HepG2 (cell line): Measurements from ENCODE around the gene SLCO4A1. TPM values are rescaled to one million over a fixed set of nuclear protein-coding genes. Genes with fewer than 3 reads are reported as not detected.

Experiments used
- CBX2 ChIP-seq, 2 experiments: fragments of 200-600 bp in 1 of 2; sonication (generic); formaldehyde crosslinking in 1 of 2; IDR thresholded peaks; 2 replicates each; pipeline versions ENCODE4 v1.7.0 to v1.8.1; 2018 to 2022; ENCODE audit warnings: low read depth in 2 of 2, low read length in 1 of 2, mild to moderate bottlenecking in 1 of 2, missing genetic modification reagents in 1 of 2
- DR1 ChIP-seq: sonication (generic); formaldehyde crosslinking; IDR thresholded peaks from 2 replicates; pipeline ENCODE4 v1.8.0; 2021; ENCODE audit warnings: mild to moderate bottlenecking, missing genetic modification reagents, inconsistent platforms
- IRX3 ChIP-seq: sonication (generic); formaldehyde crosslinking; IDR thresholded peaks from 2 replicates; pipeline ENCODE4 v1.8.1; 2023; ENCODE audit warnings: mild to moderate bottlenecking, low read depth, missing genetic modification reagents, borderline replicate concordance
- PITX1 ChIP-seq: sonication (generic); formaldehyde crosslinking; IDR thresholded peaks from 2 replicates; pipeline ENCODE4 v1.5.1; 2020; ENCODE audit warnings: mild to moderate bottlenecking, missing genetic modification reagents
- POLR2A ChIP-seq, 2 experiments: IDR thresholded peaks; 2 replicates each; pipeline ENCODE4 v1.6.1; 2011; ENCODE audit warnings: low read depth in 2 of 2, low read length in 2 of 2, mild to moderate bottlenecking in 1 of 2, moderate library complexity in 1 of 2; ENCODE audit not compliant: insufficient read depth in 1 of 2
- POLR2AphosphoS5 ChIP-seq: IDR thresholded peaks from 2 replicates; pipeline ENCODE4 v1.6.1; 2012; ENCODE audit warnings: low read depth, low read length
- PPARG ChIP-seq: conservative IDR thresholded peaks from 2 replicates; pipeline ENCODE4 v1.6.1; 2016; ENCODE audit warnings: missing biosample characterization, missing genetic modification reagents
- REL ChIP-seq: sonication (generic); formaldehyde crosslinking; conservative IDR thresholded peaks from 2 replicates; pipeline ENCODE4 v1.8.0; 2022; ENCODE audit warnings: mild to moderate bottlenecking, missing genetic modification reagents, moderate library complexity
- RXRA ChIP-seq: sonication (generic); formaldehyde crosslinking; IDR thresholded peaks from 2 replicates; pipeline ENCODE4 v1.5.1; 2020; ENCODE audit warnings: missing genetic modification reagents
- RXRB ChIP-seq: IDR thresholded peaks from 2 replicates; pipeline ENCODE4 v1.6.1; 2016; ENCODE audit warnings: borderline replicate concordance, missing genetic modification reagents, missing compliant biosample characterization
- SNAPC4 ChIP-seq: sonication (generic); formaldehyde crosslinking; IDR thresholded peaks from 2 replicates; pipeline ENCODE4 v1.4.0; 2020; ENCODE audit warnings: mild to moderate bottlenecking, missing genetic modification reagents
- SP4 ChIP-seq: sonication (generic); formaldehyde crosslinking; IDR thresholded peaks from 2 replicates; pipeline ENCODE4 v1.8.1; 2023; ENCODE audit warnings: mild to moderate bottlenecking, missing genetic modification reagents
- ZIK1 ChIP-seq: sonication (generic); formaldehyde crosslinking; IDR thresholded peaks from 2 replicates; pipeline ENCODE4 v1.5.0; 2020; ENCODE audit warnings: mild to moderate bottlenecking, low read depth, missing genetic modification reagents, borderline replicate concordance
- ZNF33B ChIP-seq: sonication (generic); formaldehyde crosslinking; IDR thresholded peaks from 2 replicates; pipeline ENCODE4 v1.5.1; 2020; ENCODE audit warnings: mild to moderate bottlenecking, missing genetic modification reagents
- ZNF460 ChIP-seq: sonication (generic); formaldehyde crosslinking; IDR thresholded peaks from 2 replicates; pipeline ENCODE4 v1.5.1; 2020; ENCODE audit warnings: missing genetic modification reagents, mild to moderate bottlenecking, borderline replicate concordance
- ZNF501 ChIP-seq: sonication (generic); formaldehyde crosslinking; IDR thresholded peaks from 2 replicates; pipeline ENCODE4 v1.5.1; 2020; ENCODE audit warnings: mild to moderate bottlenecking, moderate library complexity, missing genetic modification reagents
- polyA plus RNA-seq, 8 experiments: library from polyadenylated mRNA; depleted of rRNA in 3 of 8; stranded (reverse) in 7 of 8; unstranded in 1 of 8; fragments of >200 nt; fragmentation: Illumina TruSeq in 4 of 8; extraction: Trizol in 4 of 8; gene quantifications; 2 replicates each; pipeline versions ENCODE4 v1.2.1 to v1.2.3, GENCODE V29; 2011 to 2016; ENCODE audit warnings: low read depth in 4 of 8, missing spikeins in 1 of 8, mixed read lengths in 1 of 8; ENCODE audit not compliant: insufficient read depth in 1 of 8
- total RNA-seq, 5 experiments: library from RNA; depleted of rRNA; stranded (reverse); fragments of >200 nt; fragmentation: Illumina TruSeq; extraction: Trizol; gene quantifications; 2 replicates each; pipeline ENCODE4 v1.2.3, GENCODE V29; 2016; ENCODE audit warnings: low read depth in 1 of 5
- TF ChIP-seq, protein P1 (sequence below): sonication (generic); formaldehyde crosslinking; IDR thresholded peaks from 2 replicates; pipeline ENCODE4 v1.5.0; 2020; ENCODE audit warnings: missing genetic modification reagents, mild to moderate bottlenecking, borderline replicate concordance
- TF ChIP-seq, protein P2 (sequence below): sonication (generic); formaldehyde crosslinking; conservative IDR thresholded peaks from 2 replicates; pipeline ENCODE4 v1.8.0; 2022; ENCODE audit warnings: low read depth, missing genetic modification reagents
- TF ChIP-seq, protein P3 (sequence below): sonication (generic); formaldehyde crosslinking; IDR thresholded peaks from 2 replicates; pipeline ENCODE4 v1.8.0; 2022; ENCODE audit warnings: low read depth, missing genetic modification reagents

Gene SLCO4A1
- total and polyA plus RNA-seq, 2 of the 13 experiments (the other 11 are each of a cell fraction or from before 2014, with no cell fraction given): 55.5 to 112 TPM

GRCh38 chr20:62642051-62642665 is at the start of gene SLCO4A1 (continued):
- peak; percentile 32 to 94; a peak in 2 of 4 replicates for TF ChIP-seq POLR2A (IDR thresholded peaks at IDR 0.05; ENCODE audit: insufficient read depth in 1 of 2, low read depth in 2 of 2, low read length in 2 of 2)
- TF ChIP-seq, protein P1, sequence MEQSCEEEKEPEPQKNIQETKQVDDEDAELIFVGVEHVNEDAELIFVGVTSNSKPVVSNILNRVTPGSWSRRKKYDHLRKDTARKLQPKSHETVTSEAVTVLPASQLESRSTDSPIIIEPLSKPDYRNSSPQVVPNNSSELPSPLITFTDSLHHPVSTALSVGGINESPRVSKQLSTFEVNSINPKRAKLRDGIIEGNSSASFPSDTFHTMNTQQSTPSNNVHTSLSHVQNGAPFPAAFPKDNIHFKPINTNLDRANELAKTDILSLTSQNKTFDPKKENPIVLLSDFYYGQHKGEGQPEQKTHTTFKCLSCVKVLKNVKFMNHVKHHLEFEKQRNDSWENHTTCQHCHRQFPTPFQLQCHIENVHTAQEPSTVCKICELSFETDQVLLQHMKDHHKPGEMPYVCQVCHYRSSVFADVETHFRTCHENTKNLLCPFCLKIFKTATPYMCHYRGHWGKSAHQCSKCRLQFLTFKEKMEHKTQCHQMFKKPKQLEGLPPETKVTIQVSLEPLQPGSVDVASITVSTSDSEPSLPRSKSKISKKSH (CRISPR knock-in tag): peak; percentile 95
- TF ChIP-seq, protein P2, sequence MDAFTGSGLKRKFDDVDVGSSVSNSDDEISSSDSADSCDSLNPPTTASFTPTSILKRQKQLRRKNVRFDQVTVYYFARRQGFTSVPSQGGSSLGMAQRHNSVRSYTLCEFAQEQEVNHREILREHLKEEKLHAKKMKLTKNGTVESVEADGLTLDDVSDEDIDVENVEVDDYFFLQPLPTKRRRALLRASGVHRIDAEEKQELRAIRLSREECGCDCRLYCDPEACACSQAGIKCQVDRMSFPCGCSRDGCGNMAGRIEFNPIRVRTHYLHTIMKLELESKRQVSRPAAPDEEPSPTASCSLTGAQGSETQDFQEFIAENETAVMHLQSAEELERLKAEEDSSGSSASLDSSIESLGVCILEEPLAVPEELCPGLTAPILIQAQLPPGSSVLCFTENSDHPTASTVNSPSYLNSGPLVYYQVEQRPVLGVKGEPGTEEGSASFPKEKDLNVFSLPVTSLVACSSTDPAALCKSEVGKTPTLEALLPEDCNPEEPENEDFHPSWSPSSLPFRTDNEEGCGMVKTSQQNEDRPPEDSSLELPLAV (CRISPR knock-in tag): no peak
- TF ChIP-seq REL (CRISPR knock-in tag): peak; percentile 89
- TF ChIP-seq RXRA (CRISPR knock-in tag): peak; percentile 82; the same call in 1 of the 2 replicates
- TF ChIP-seq ZNF501 (CRISPR knock-in tag): no peak
- no peak; the same call in 1 of the 2 replicates for TF ChIP-seq PITX1 (CRISPR knock-in tag)
- TF ChIP-seq ZNF33B: peak; percentile 95
- no peak for TF ChIP-seq CBX2 (IDR thresholded peaks at IDR 0.05; ENCODE audit: low read depth, low read length)
- peak; percentile 92; the same call in 1 of the 2 replicates for TF ChIP-seq CBX2 (CRISPR knock-in tag; IDR thresholded peaks at IDR 0.05; ENCODE audit: low read depth)
- peak; percentile 90 for TF ChIP-seq SP4 (CRISPR knock-in tag)
- peak; percentile 22; the same call in 1 of the 2 replicates for TF ChIP-seq IRX3 (CRISPR knock-in tag)
- peak; percentile 73 for TF ChIP-seq POLR2AphosphoS5
- TF ChIP-seq ZIK1 (CRISPR knock-in tag): peak; percentile 78; the same call in 1 of the 2 replicates
- TF ChIP-seq PPARG (CRISPR knock-in tag): peak; percentile 84
- TF ChIP-seq ZNF460 (CRISPR knock-in tag): no peak
- TF ChIP-seq, protein P3, sequence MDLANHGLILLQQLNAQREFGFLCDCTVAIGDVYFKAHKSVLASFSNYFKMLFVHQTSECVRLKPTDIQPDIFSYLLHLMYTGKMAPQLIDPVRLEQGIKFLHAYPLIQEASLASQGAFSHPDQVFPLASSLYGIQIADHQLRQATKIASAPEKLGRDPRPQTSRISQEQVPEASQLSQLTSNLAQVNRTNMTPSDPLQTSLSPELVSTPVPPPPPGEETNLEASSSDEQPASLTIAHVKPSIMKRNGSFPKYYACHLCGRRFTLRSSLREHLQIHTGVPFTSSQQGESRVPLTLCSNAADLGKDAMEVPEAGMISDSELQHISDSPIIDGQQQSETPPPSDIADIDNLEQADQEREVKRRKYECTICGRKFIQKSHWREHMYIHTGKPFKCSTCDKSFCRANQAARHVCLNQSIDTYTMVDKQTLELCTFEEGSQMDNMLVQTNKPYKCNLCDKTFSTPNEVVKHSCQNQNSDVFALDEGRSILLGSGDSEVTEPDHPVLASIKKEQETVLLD (CRISPR knock-in tag): peak; percentile 81
- no peak for TF ChIP-seq SNAPC4 (CRISPR knock-in tag)
- no peak; the same call in 1 of the 2 replicates for TF ChIP-seq DR1 (CRISPR knock-in tag)
- peak; percentile 48; the same call in 1 of the 2 replicates for TF ChIP-seq RXRB (CRISPR knock-in tag)
